Stomach (tissue), 9 donors: ENCODE data around the gene UBA52. TPM values are rescaled to one million over a fixed set of nuclear protein-coding genes. Genes with fewer than 3 reads are reported as not detected.

Experiments used
- DNase-seq, 2 donors: peaks; one replicate each; pipeline versions ENCODE4 v3.0.0 to v3.0.0-alpha.2; 2013 to 2019
- H3K27ac ChIP-seq, 5 donors: fragments of 200-600 bp in 4 of 5; sonication (generic) in 4 of 5; one replicate each; pipeline ENCODE4 v1.5.1; 2013 to 2019; ENCODE audit warnings: mild to moderate bottlenecking in 1 of 5, moderate library complexity in 1 of 5
- H3K27me3 ChIP-seq, 3 donors: fragments of 200-600 bp; sonication (generic); one replicate each; pipeline ENCODE4 v1.5.1; 2017 to 2019; ENCODE audit warnings: mixed run types in 1 of 3
- H3K36me3 ChIP-seq, 4 donors: fragments of 200-600 bp; sonication (generic); 1 replicate in 3 of 4; 2 replicates in 1 of 4; pipeline ENCODE4 v1.5.1; 2016 to 2019
- H3K4me1 ChIP-seq, 4 donors: fragments of 200-600 bp; sonication (generic); one replicate each; pipeline ENCODE4 v1.5.1; 2016 to 2019
- H3K4me3 ChIP-seq, 4 donors: fragments of 200-600 bp; sonication (generic) in 3 of 4; one replicate each; pipeline ENCODE4 v1.5.1; 2016 to 2019; ENCODE audit warnings: mild to moderate bottlenecking in 1 of 4
- H3K9me3 ChIP-seq, 4 donors: fragments of 200-600 bp; sonication (generic); one replicate each; pipeline ENCODE4 v1.5.1; 2016 to 2019
- CTCF ChIP-seq, 7 experiments: fragments of 450-650 bp in 4 of 7; fragments of 200-600 bp in 3 of 7; sonication (generic) in 3 of 7; IDR thresholded peaks; one replicate each; pipeline ENCODE4 v1.5.1; 2016 to 2019; ENCODE audit warnings: antibody characterized with exemption in 7 of 7, control low read depth in 2 of 7, mild to moderate bottlenecking in 1 of 7
- EP300 ChIP-seq: sonication (generic); formaldehyde crosslinking; IDR thresholded peaks from one replicate; pipeline ENCODE4 v1.6.1; 2017; ENCODE audit warnings: antibody characterized with exemption
- POLR2A ChIP-seq, 4 donors: fragments of 450-650 bp; IDR thresholded peaks; one replicate each; pipeline ENCODE4 v1.6.1; 2016; ENCODE audit warnings: antibody characterized with exemption in 4 of 4, control low read depth in 2 of 4, mild to moderate bottlenecking in 1 of 4, moderate library complexity in 1 of 4
- POLR2AphosphoS5 ChIP-seq, 3 donors: sonication (generic); formaldehyde crosslinking; IDR thresholded peaks; one replicate each; pipeline ENCODE4 v1.6.1; 2016; ENCODE audit warnings: antibody characterized with exemption in 3 of 3
- WGBS, 5 donors: extraction: QIAGEN DNeasy Blood & Tissue Kit in 3 of 5; methylation state at CpG; one replicate each; pipeline versions ENCODE4 v1.1.5 to v1.1.7; 2013 to 2018; 5-methylcytosine and 5-hydroxymethylcytosine counted together
- intact Hi-C: fragments of 100-400 bp; cut with DNase I; formaldehyde crosslinking; loops from one replicate; pipeline ENCODE4 v1.15.1; 2023; ENCODE audit warnings: low total_unique reads
- polyA plus RNA-seq, 3 donors: library from polyadenylated mRNA; stranded (reverse); fragments of 200-250 nt; gene quantifications; one replicate each; pipeline ENCODE4 v1.2.3, GENCODE V29; 2013
- total RNA-seq, 5 donors: library from RNA; depleted of rRNA; stranded (reverse); fragments of >200 nt; gene quantifications; one replicate each; pipeline versions ENCODE4 v1.1.0 to v1.2.3, GENCODE V29; 2014 to 2016
- donor health status: healthy with polysubstance abuse.
- donor health status: Bipolar disorder and iron deficiency.
- donor health status: healthy.

UBA52 gene
- total and polyA plus RNA-seq, 8 donors, result 84.3 to 1,681 (median 493) TPM

GRCh38 chr19:18587962-18588610, 16.4 kb downstream of the UBA52 start:
- Histone ChIP-seq H3K4me1 (peaks cover 11 to 30% (median 28%) of the 10 kb centered on the region in 4 donors), H3K27ac (peak overlapping the region; percentile 73 to 92 (median 90)), H3K36me3 (peaks cover 8 to 20% (median 16%) of the 10 kb centered on the region in 4 donors), H3K4me3 (peak overlapping the region; percentile 73 to 93 (median 90)), H3K27me3 (no peaks in the 10 kb centered on the region), H3K9me3 (no peaks in the 10 kb centered on the region)
- TF ChIP-seq POLR2AphosphoS5 (IDR thresholded peaks at IDR 0.05) (no peak), POLR2A (IDR thresholded peaks at IDR 0.05) (no peak), EP300 (no peak), CTCF (IDR thresholded peaks at IDR 0.05) (no peak)
- 34 to 50% (median 39%) methylated on average over 9 to 16 of the region's 16 CpGs for WGBS, 5 donors
- DNase-seq, result no peak
- intact Hi-C loops, result no loop called here

GRCh38 chr19:18588611-18589379, 17.1 kb downstream of the UBA52 start, which contains the start of gene REX1BD:
Gene REX1BD, plus strand, starts transcription at chr19:18588798. Its CDS starts 4 bp downstream, at chr19:18588802.
- TF ChIP-seq CTCF (IDR thresholded peaks at IDR 0.05), result peak in 5 of 7 experiments; percentile 70 to 93 (median 76)
- no peak for TF ChIP-seq POLR2A (IDR thresholded peaks at IDR 0.05)
- peak; percentile 43 to 68 (median 63) for TF ChIP-seq POLR2AphosphoS5 (IDR thresholded peaks at IDR 0.05)
- DNase-seq, result peak; percentile 80 to 95
- H3K27ac ChIP-seq, result peak within 1 kb of the TSS; percentile 73 to 92 (median 90)
- H3K4me1 ChIP-seq, result peaks cover 12 to 37% (median 30%) of the 10 kb centered on the region in 4 donors
- peaks cover 8 to 20% (median 16%) of the 10 kb centered on the region in 4 donors for H3K36me3 ChIP-seq
- no peaks in the 10 kb centered on the region for H3K9me3 ChIP-seq
- peak within 1 kb of the TSS; percentile 73 to 93 (median 90) for H3K4me3 ChIP-seq
- H3K27me3 ChIP-seq, result no peaks in the 10 kb centered on the region
- 0 to 1% (median 0%) methylated on average over 7 to 72 of the region's 72 CpGs for WGBS, 5 donors
- intact Hi-C loops, result no loop called here

GRCh38 chr19:18589380-18590272, 18.0 kb downstream of the UBA52 start:
- peaks cover 8 to 20% (median 16%) of the 10 kb centered on the region in 4 donors for H3K36me3 ChIP-seq
- whole genome bisulfite sequencing, 5 donors, result 11 to 33% (median 16%) methylated on average over 20 to 52 of the region's 52 CpGs

More at GRCh38 chr19:18589380-18590272, 18.0 kb downstream of the UBA52 start:
- H3K4me1 ChIP-seq, result peaks cover 20 to 45% (median 38%) of the 10 kb centered on the region in 4 donors
- no peaks in the 10 kb centered on the region for H3K9me3 ChIP-seq
- peak overlapping the region; percentile 73 to 92 (median 90) for H3K27ac ChIP-seq
- peaks cover 0 to 1% (median 0%) of the 10 kb centered on the region in 3 donors for H3K27me3 ChIP-seq
- TF ChIP-seq EP300, result no peak
- TF ChIP-seq POLR2AphosphoS5 (IDR thresholded peaks at IDR 0.05), result peak in 1 of 3 donors; percentile 32
- TF ChIP-seq POLR2A (IDR thresholded peaks at IDR 0.05), result no peak
- TF ChIP-seq CTCF (IDR thresholded peaks at IDR 0.05), result peak in 2 of 7 experiments; percentile 23 to 28
- peak overlapping the region; percentile 73 to 93 (median 90) for H3K4me3 ChIP-seq
- DNase-seq, result peak; percentile 74 to 92
- intact Hi-C loops, result loop anchor here (5.0 kb wide), 1 partner anchor 258 kb away; no protein-coding TSS in a partner anchor
